GM23338 (cell line): ENCODE measurements around the gene CNOT10.

Experiments used
- CREB1 ChIP-seq: fragments of 250-450 bp; sonication (Bioruptor Pico); IDR thresholded peaks from 2 replicates; pipeline ENCODE4 v1.5.0; 2020; ENCODE audit warnings: low read depth, mild to moderate bottlenecking, moderate library complexity
- CTCF ChIP-seq, 2 experiments: fragments of 200-600 bp in 1 of 2; sonication (generic) in 1 of 2; conservative IDR thresholded peaks; 2 replicates each; pipeline versions ENCODE4 v1.5.1 to v1.6.1; 2016 to 2017; ENCODE audit warnings: antibody characterized with exemption in 2 of 2, low read depth in 2 of 2, mild to moderate bottlenecking in 2 of 2, moderate library complexity in 1 of 2
- ETS1 ChIP-seq: IDR thresholded peaks from 2 replicates; pipeline ENCODE4 v1.6.1; 2016; ENCODE audit warnings: antibody characterized with exemption
- EZH2 ChIP-seq: fragments of 200-600 bp; sonication (generic); IDR thresholded peaks from one replicate; pipeline ENCODE4 v1.8.0; 2017; ENCODE audit warnings: antibody characterized with exemption, mild to moderate bottlenecking, low read depth; ENCODE audit not compliant: unreplicated experiment
- EZH2phosphoT487 ChIP-seq: fragments of 200-600 bp; sonication (generic); IDR thresholded peaks from one replicate; pipeline ENCODE4 v1.8.1; 2018; ENCODE audit warnings: antibody characterized with exemption; ENCODE audit not compliant: unreplicated experiment
- JUNB ChIP-seq: IDR thresholded peaks from one replicate; pipeline ENCODE4 v1.6.1; 2016; ENCODE audit warnings: antibody characterized with exemption; ENCODE audit not compliant: unreplicated experiment
- NANOG ChIP-seq: IDR thresholded peaks from 2 replicates; pipeline ENCODE4 v1.6.1; 2016; ENCODE audit warnings: antibody characterized with exemption, borderline replicate concordance
- POLR2AphosphoS5 ChIP-seq: IDR thresholded peaks from 2 replicates; pipeline ENCODE4 v1.6.1; 2016; ENCODE audit warnings: antibody characterized with exemption, low read depth
- REST ChIP-seq: IDR thresholded peaks from one replicate; pipeline ENCODE4 v1.6.1; 2018; ENCODE audit warnings: antibody characterized with exemption; ENCODE audit not compliant: unreplicated experiment
- STAT1 ChIP-seq: IDR thresholded peaks from one replicate; pipeline ENCODE4 v1.6.1; 2016; ENCODE audit warnings: antibody characterized with exemption; ENCODE audit not compliant: unreplicated experiment
- ZNF114 ChIP-seq: fragments of 250-450 bp; sonication (Bioruptor Pico); IDR thresholded peaks from 2 replicates; pipeline ENCODE4 v1.5.0; 2020; ENCODE audit warnings: mild to moderate bottlenecking, moderate library complexity
- ZNF331 ChIP-seq: fragments of 250-450 bp; sonication (Bioruptor Pico); IDR thresholded peaks from 2 replicates; pipeline ENCODE4 v1.5.0; 2020; ENCODE audit warnings: low read depth, mild to moderate bottlenecking, moderate library complexity
- ZNF462 ChIP-seq: fragments of 250-450 bp; sonication (Bioruptor Pico); IDR thresholded peaks from 2 replicates; pipeline ENCODE4 v1.5.0; 2020; ENCODE audit warnings: mild to moderate bottlenecking, moderate library complexity

GRCh38 chr3:32643354-32643753, 41.6 kb upstream of the CNOT10 start:
- TF ChIP-seq CTCF (conservative IDR thresholded peaks at IDR 0.05; ENCODE audit: low read depth in 2 of 2) (no peak), EZH2 (no peak), POLR2AphosphoS5 (no peak), ZNF462 (CRISPR knock-in tag) (no peak), ZNF331 (CRISPR knock-in tag) (no peak), STAT1 (no peak), JUNB (no peak), EZH2phosphoT487 (no peak), REST (no peak), CREB1 (CRISPR knock-in tag) (no peak), ETS1 (no peak), NANOG (no peak), ZNF114 (CRISPR knock-in tag) (no peak)
